ENCODE data around the gene SETD4. TPM values are rescaled to one million over a fixed set of nuclear protein-coding genes. Genes with fewer than 3 reads are reported as not detected.
A peak's percentile ranks its signal among the peaks of the same experiment; 100 is the strongest.

SETD4 gene
- total RNA-seq, 2 donors from 2014 or later = 9.9 to 32.3 TPM

DNA sequence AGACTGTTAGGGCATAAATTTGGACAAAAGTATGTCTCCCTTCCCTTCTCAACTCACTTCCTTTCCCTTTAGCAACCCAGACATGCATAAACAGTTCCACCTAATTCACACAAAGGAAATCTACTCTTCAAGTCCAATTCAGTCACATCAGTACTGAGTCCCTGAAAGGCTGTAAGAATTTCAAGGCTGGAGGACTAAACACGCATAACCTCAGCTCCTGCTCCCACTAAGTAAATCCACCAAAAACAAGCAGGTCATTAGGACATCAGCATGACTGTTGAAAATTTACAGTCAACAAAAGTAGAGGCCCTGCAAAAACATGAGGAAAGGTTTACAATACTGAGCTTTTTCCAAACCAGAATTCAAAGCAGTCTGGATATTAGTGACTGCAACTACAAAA is 18.4 kb downstream of the SETD4 start:
- Histone ChIP-seq H3K27ac (no peak overlapping the region), H3K36me3 (replicated peaks in 1 of 2; ENCODE audit: insufficient read depth in 1 of 2, low read depth in 2 of 2) (peaks cover 11 to 28% of the 10 kb centered on the region in 2 donors), H3K27me3 (no peaks in the 10 kb centered on the region), H3K9me3 (no peaks in the 10 kb centered on the region), H3K4me1 (no peaks in the 10 kb centered on the region), H3K4me3 (no peak overlapping the region)
- ATAC-seq (no peak), DNase-seq (no peak)
- TF ChIP-seq, protein P1, sequence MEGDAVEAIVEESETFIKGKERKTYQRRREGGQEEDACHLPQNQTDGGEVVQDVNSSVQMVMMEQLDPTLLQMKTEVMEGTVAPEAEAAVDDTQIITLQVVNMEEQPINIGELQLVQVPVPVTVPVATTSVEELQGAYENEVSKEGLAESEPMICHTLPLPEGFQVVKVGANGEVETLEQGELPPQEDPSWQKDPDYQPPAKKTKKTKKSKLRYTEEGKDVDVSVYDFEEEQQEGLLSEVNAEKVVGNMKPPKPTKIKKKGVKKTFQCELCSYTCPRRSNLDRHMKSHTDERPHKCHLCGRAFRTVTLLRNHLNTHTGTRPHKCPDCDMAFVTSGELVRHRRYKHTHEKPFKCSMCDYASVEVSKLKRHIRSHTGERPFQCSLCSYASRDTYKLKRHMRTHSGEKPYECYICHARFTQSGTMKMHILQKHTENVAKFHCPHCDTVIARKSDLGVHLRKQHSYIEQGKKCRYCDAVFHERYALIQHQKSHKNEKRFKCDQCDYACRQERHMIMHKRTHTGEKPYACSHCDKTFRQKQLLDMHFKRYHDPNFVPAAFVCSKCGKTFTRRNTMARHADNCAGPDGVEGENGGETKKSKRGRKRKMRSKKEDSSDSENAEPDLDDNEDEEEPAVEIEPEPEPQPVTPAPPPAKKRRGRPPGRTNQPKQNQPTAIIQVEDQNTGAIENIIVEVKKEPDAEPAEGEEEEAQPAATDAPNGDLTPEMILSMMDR (IDR thresholded peaks at IDR 0.05) = no peak
- no peak for TF ChIP-seq POLR2A (IDR thresholded peaks at IDR 0.05)
- WGBS, 2 donors = 93 to 100% methylated on average over 1 of the region's 1 CpG
- intact Hi-C loops (cut with DNase I) = no loop called here

DNA sequence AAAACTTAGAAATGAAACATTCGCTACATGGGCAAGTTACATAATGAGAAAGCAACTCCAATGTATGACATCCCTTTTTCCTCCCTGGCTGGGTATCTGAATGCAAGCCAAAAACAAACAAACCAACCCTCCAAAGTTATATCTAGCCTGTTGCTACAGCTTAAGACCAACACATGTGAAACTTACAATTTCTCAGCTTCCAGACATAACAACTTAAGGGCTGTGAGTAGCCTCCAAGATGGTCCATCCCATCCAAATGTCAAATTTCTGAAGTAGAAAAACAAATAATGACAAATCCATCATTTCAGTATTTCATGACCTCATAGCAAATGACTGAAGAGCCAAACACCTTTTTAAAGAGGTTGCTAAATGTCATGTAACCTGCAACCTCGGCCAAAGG is 19.9 kb downstream of the SETD4 start:
- DNase-seq = no peak
- intact Hi-C loops (cut with DNase I) = no loop called here
- Histone ChIP-seq H3K36me3 (replicated peaks in 1 of 2; ENCODE audit: insufficient read depth in 1 of 2, low read depth in 2 of 2) (peaks cover 10 to 31% of the 10 kb centered on the region in 2 donors), H3K9me3 (no peaks in the 10 kb centered on the region), H3K4me1 (no peaks in the 10 kb centered on the region), H3K27me3 (no peaks in the 10 kb centered on the region), H3K4me3 (no peak overlapping the region), H3K27ac (no peak overlapping the region)
- no peak for ATAC-seq
- WGBS, 2 donors = 83 to 96% methylated on average over 2 of the region's 2 CpGs
- TF ChIP-seq, protein P1 (IDR thresholded peaks at IDR 0.05) = no peak
- TF ChIP-seq POLR2A (IDR thresholded peaks at IDR 0.05) = no peak

DNA sequence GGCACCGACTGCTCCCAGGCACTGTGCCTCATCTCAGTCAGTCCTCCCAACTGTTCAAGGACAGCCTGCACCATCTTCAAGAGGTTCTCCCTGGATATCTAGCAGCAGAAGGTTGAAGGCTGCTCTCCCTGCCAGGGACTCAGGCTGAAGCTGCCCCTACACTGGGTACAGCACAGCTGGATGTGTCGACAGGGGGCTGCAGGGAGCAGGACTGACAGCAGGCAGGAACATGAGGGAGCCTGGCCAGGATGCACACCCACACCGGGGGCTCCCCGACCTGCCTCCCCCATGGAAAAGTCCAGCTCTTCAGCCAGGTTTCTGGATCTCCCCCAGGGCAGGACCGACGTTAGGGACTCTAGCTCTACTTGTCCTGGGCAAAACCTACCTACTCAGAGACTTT is 20.5 kb downstream of the SETD4 start:
- TF ChIP-seq, protein P1 (IDR thresholded peaks at IDR 0.05) = no peak
- no peak for TF ChIP-seq POLR2A (IDR thresholded peaks at IDR 0.05)
- Histone ChIP-seq H3K27me3 (no peaks in the 10 kb centered on the region), H3K27ac (no peak overlapping the region), H3K36me3 (replicated peaks in 1 of 2; ENCODE audit: insufficient read depth in 1 of 2, low read depth in 2 of 2) (peaks cover 4 to 30% of the 10 kb centered on the region in 2 donors), H3K4me1 (no peaks in the 10 kb centered on the region), H3K9me3 (no peaks in the 10 kb centered on the region), H3K4me3 (no peak overlapping the region)
- ATAC-seq (no peak), DNase-seq (no peak)
- 78 to 94% methylated on average over 3 to 6 of the region's 6 CpGs for WGBS, 2 donors
- intact Hi-C loops (cut with DNase I) = no loop called here

DNA sequence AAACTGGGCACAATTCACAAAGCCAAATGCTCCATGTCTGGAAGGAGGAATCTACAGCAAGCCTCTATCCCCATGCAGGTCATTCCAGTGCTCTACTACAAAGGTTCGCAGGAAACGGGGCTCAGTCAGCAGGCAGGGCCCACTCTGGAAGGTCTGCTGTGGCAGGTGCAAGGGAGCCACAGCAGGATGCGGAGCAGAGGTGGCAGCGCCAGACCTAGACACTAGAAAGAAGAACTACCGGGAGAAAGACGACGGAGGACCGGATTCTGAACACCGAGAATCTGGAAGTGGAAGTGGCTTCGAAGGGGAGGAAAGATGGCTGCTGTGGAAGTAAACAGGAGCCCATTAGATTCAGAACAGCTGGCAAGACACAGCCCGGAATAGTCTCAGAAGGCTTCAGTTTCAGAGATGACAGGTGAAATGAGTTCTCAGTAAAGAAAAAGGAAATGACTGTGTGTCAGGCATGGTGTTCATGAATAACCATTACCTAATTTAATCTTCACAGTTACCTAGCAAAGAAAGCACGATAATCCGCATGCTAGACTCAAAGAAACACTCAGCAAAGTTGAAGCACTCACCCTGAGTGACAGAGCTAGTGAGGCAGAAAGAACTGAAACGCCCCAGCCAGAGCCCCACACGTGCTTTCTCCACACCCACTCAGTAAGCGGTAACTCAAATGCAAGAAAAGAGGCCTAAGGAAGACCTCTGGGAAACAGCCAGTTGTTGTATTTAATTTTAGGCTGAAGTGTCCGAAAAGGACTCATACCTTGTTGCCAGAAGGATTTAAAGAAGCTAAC is 21.4 kb downstream of the SETD4 start:
- Histone ChIP-seq H3K4me1 (no peaks in the 10 kb centered on the region), H3K36me3 (replicated peaks in 1 of 2; ENCODE audit: insufficient read depth in 1 of 2, low read depth in 2 of 2) (peaks cover 3 to 28% of the 10 kb centered on the region in 2 donors), H3K27ac (no peak overlapping the region), H3K9me3 (no peaks in the 10 kb centered on the region), H3K27me3 (no peaks in the 10 kb centered on the region), H3K4me3 (no peak overlapping the region)
- WGBS, 2 donors = 90% methylated on average over 17 of the region's 17 CpGs
- DNase-seq (no peak), ATAC-seq (no peak)
- TF ChIP-seq, protein P1 (IDR thresholded peaks at IDR 0.05) = no peak
- TF ChIP-seq POLR2A (IDR thresholded peaks at IDR 0.05) = no peak
- intact Hi-C loops (cut with DNase I) = no loop called here

DNA sequence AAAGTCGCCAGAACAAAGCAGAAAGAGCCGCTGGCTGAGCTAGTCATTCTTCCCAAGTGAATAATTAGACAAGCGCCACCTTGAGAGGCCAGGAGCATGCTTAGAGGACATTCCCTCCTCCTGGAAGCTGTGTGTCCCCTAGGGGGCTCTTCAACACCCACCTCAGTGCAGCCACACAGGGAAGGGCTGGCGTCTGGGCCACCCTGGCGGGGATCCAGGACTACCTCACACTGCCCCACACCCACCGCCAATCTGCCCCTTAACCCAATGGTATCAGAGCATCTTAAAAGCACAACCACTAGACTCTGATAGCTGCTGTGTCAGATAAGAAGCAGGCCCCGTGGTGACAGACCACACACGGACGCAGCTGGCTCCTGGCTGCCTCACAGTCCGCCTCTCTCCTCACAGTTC is 24.9 kb downstream of the SETD4 start:
- no peaks in the 10 kb centered on the region for H3K9me3 ChIP-seq
- H3K27ac ChIP-seq = no peak overlapping the region
- no peak overlapping the region for H3K4me3 ChIP-seq
- intact Hi-C loops (cut with DNase I) = no loop called here
- peak; percentile 38 for ATAC-seq
- no peaks in the 10 kb centered on the region for H3K4me1 ChIP-seq
- WGBS, 2 donors = 66 to 69% methylated on average over 6 to 10 of the region's 10 CpGs
- H3K27me3 ChIP-seq = no peaks in the 10 kb centered on the region
- TF ChIP-seq, protein P1 (IDR thresholded peaks at IDR 0.05) = no peak
- no peak for TF ChIP-seq POLR2A (IDR thresholded peaks at IDR 0.05)
- H3K36me3 ChIP-seq (replicated peaks in 1 of 2; ENCODE audit: insufficient read depth in 1 of 2, low read depth in 2 of 2) = peaks cover 3 to 17% of the 10 kb centered on the region in 2 donors
- peak in 1 of 4 donors; percentile 17 for DNase-seq

Measured in body of pancreas (tissue), 4 donors.